CD4-positive, alpha-beta memory T cell (primary cell): ENCODE results near the gene BRINP1. TPM values are rescaled to one million over a fixed set of nuclear protein-coding genes. Genes with fewer than 3 reads are reported as not detected.

Source experiments
- CTCF ChIA-PET: fragments of 350-600 bp; sonication (Branson Sonifier 250); formaldehyde crosslinking; loops from one replicate; lab custom pipeline; 2021; ENCODE audit warnings: inconsistent platforms; ENCODE audit not compliant: partially characterized antibody; lab: Charles Lee
- POLR2A ChIA-PET: fragments of 350-600 bp; sonication (Branson Sonifier 250); formaldehyde crosslinking; loops from one replicate; lab custom pipeline; 2021; ENCODE audit not compliant: partially characterized antibody; lab: Charles Lee
- DNase-seq, 5 donors: peaks; one replicate each; pipeline versions ENCODE4 v3.0.0 to v3.0.0-alpha.2; 2020 to 2022; ENCODE audit warnings: mixed read lengths in 1 of 5
- H3K27ac ChIP-seq: one replicate; pipeline ENCODE4 v1.7.0; 2013; ENCODE audit warnings: low read depth, low read length
- H3K27me3 ChIP-seq: 2 replicates; pipeline ENCODE4 v1.7.0; 2013; ENCODE audit warnings: mild to moderate bottlenecking, low read length, moderate library complexity; ENCODE audit not compliant: insufficient read depth
- H3K36me3 ChIP-seq: 2 replicates; pipeline ENCODE4 v1.7.0; 2013; ENCODE audit warnings: mild to moderate bottlenecking, low read length, moderate library complexity; ENCODE audit not compliant: insufficient read depth
- H3K4me1 ChIP-seq: 2 replicates; pipeline ENCODE4 v1.7.0; 2013; ENCODE audit warnings: mild to moderate bottlenecking, low read length, moderate library complexity; ENCODE audit not compliant: insufficient read depth
- H3K4me3 ChIP-seq, 2 donors: one replicate each; pipeline ENCODE4 v1.7.0; 2013; ENCODE audit warnings: low read length in 2 of 2, mild to moderate bottlenecking in 1 of 2
- H3K9me3 ChIP-seq, 2 donors: one replicate each; pipeline ENCODE4 v1.7.0; 2013; ENCODE audit warnings: low read length in 2 of 2, control low read depth in 1 of 2; ENCODE audit not compliant: control insufficient read depth in 1 of 2
- H3K27ac Mint-ChIP-seq, 7 donors: one replicate each; pipeline ENCODE4 v1.8.0; 2020 to 2021; ENCODE audit warnings: mixed read lengths in 7 of 7, mild to moderate bottlenecking in 6 of 7, inconsistent platforms in 3 of 7, moderate library complexity in 3 of 7
- H3K27me3 Mint-ChIP-seq, 2 donors: one replicate each; pipeline ENCODE4 v1.8.0; 2020 to 2021; ENCODE audit warnings: mixed read lengths in 2 of 2
- H3K36me3 Mint-ChIP-seq, 2 donors: one replicate each; pipeline ENCODE4 v1.8.0; 2020 to 2021; ENCODE audit warnings: mixed read lengths in 2 of 2, inconsistent platforms in 1 of 2, mild to moderate bottlenecking in 1 of 2
- H3K4me1 Mint-ChIP-seq, 4 donors: one replicate each; pipeline ENCODE4 v1.8.0; 2020 to 2021; ENCODE audit warnings: mixed read lengths in 4 of 4, mild to moderate bottlenecking in 1 of 4
- H3K4me3 Mint-ChIP-seq, 8 donors: one replicate each; pipeline ENCODE4 v1.8.0; 2020 to 2021; ENCODE audit warnings: mixed read lengths in 8 of 8, mild to moderate bottlenecking in 7 of 8, moderate library complexity in 6 of 8, inconsistent platforms in 3 of 8
- H3K9me3 Mint-ChIP-seq, 8 donors: one replicate each; pipeline ENCODE4 v1.8.0; 2020 to 2021; ENCODE audit warnings: mixed read lengths in 8 of 8, mild to moderate bottlenecking in 5 of 8, inconsistent platforms in 3 of 8, moderate library complexity in 1 of 8
- intact Hi-C: fragments of 100-400 bp; cut with micrococcal nuclease; formaldehyde crosslinking; loops from one replicate; pipeline ENCODE4 v1.15.1; 2023
- polyA plus RNA-seq, 2 donors: library from polyadenylated mRNA; unstranded; fragments of 300-500 nt; fragmentation: Illumina TruSeq; gene quantifications; one replicate each; pipeline ENCODE4 v1.2.3, GENCODE V29; 2021
- total RNA-seq, 2 experiments: library from RNA; stranded (reverse); gene quantifications; one replicate each; pipeline ENCODE4 v1.2.3, GENCODE V29; 2021

The BRINP1 gene
- total and polyA plus RNA-seq, 4 experiments from 2014 or later = not detected

DNA sequence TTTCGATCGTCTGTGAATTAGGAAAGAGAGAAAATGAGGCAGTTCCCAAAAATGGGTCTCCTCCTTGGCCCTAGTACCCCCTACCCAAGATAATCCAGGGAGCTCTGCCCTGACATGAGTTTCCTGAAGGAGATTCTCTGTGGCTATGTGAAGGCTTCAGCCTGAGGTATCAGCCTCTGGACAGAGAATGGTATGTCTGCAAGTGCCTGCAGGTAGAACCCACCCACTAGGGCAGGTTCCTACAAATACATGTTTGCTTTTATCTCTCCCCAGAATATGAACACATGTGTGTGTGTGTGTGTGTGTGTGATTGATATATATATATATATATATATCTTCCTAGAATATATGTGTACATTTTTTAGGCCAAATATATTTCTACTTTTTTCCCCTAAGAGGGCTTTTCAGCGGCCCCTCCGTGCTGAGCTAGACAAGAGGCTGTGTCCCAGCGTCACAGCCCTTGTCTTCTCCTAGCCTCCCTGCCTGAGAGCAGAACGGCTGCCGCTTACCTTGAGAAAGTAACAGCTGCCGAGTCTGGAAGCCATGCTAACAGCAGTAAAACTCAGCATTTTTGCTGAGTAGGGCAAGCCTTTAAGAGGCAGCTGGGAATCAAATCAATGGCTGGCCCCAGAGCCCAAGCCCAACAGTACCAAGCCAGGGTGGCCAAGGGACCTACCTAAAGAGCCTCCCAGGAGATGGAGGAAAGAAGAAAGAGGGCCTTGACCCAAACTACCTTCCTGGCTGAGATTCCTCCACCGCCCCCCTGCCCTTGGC is 2.1 kb downstream of the BRINP1 start:
- peaks cover 3 to 35% (median 26%) of the 10 kb centered on the region in 8 donors for H3K9me3 Mint-ChIP-seq
- H3K4me1 ChIP-seq = no peaks in the 10 kb centered on the region
- H3K9me3 ChIP-seq = no peaks in the 10 kb centered on the region
- H3K4me3 ChIP-seq = no peak overlapping the region
- CTCF ChIA-PET = no interaction called here
- H3K4me1 Mint-ChIP-seq = peaks cover 0 to 2% (median under 1%) of the 10 kb centered on the region in 4 donors
- POLR2A ChIA-PET = no interaction called here
- no peaks in the 10 kb centered on the region for H3K27me3 ChIP-seq
- no peaks in the 10 kb centered on the region for H3K36me3 ChIP-seq
- no peak for DNase-seq
- H3K27ac Mint-ChIP-seq = no peak overlapping the region
- H3K27ac ChIP-seq = no peak overlapping the region
- H3K27me3 Mint-ChIP-seq = peaks cover 18 to 22% of the 10 kb centered on the region in 2 donors
- H3K4me3 Mint-ChIP-seq = no peak overlapping the region
- intact Hi-C loops = no loop called here
- peaks cover 0 to 4% of the 10 kb centered on the region in 2 donors for H3K36me3 Mint-ChIP-seq

DNA sequence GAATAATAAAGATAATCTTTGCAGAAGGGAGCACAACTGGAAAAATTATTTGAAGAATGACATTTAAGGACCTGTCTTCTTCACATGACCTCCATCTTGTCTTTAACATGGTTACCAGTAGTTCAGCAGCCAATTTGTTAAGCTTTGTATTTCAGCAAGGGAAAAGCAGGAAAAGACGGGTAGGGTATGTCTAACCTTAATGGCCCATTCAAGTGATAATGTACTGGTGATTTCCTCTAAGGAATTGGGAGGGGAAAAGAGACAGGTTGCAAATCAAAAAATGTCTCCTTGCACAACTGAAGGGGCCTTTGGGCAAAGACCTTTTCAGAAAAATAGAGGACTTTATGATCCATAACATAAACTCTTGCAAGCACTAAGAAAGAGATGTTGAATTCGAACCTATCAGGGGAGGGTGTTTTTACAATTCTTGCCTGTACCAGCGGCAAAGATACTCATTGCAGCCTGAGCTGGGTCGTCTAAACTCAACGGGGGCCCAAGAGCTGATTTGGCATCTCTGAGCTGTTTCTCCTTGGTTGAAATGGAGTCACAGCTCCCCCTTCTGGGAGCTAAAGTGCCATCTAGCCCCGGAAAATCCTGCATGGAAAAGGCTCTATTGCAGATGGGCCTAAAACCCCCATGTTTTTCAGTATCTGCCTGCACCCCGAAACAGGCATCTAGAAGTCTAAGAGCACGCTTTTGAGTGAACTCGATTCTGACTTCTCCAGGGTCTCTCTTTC is 3.8 kb downstream of the BRINP1 start:
- intact Hi-C loops = no loop called here
- Mint-ChIP-seq H3K9me3 (peaks cover under 1 to 26% (median 18%) of the 10 kb centered on the region in 8 donors), H3K27ac (no peak overlapping the region), H3K4me1 (peaks cover 0 to 2% (median under 1%) of the 10 kb centered on the region in 4 donors), H3K36me3 (peaks cover 0 to 4% of the 10 kb centered on the region in 2 donors), H3K27me3 (peaks cover 13 to 21% of the 10 kb centered on the region in 2 donors), H3K4me3 (no peak overlapping the region)
- no peak overlapping the region for H3K4me3 ChIP-seq
- no peaks in the 10 kb centered on the region for H3K36me3 ChIP-seq
- ChIA-PET CTCF (no interaction called here), POLR2A (no interaction called here)
- H3K4me1 ChIP-seq = no peaks in the 10 kb centered on the region
- H3K9me3 ChIP-seq = no peaks in the 10 kb centered on the region
- H3K27me3 ChIP-seq = no peaks in the 10 kb centered on the region
- H3K27ac ChIP-seq = no peak overlapping the region
- DNase-seq = no peak

DNA sequence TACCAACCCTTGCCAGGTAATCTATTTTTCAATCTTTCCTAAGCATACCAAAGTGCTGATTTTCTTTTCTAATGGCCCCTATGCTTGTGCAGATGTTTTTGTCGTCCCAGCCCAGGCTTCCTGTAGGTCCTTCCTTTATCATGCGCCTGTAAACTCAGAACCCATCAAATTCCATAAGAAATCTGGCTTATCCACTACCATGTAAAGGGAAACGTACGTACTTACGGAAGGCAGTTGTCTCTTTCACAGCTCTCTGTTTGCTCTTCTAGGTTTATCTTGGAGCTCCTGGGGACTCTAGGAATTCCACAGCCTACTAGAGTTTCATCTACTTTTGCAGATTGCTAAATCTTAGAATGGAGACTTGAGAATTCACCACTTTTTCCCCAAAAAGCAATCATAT is 9.0 kb downstream of the BRINP1 start:
- H3K27me3 Mint-ChIP-seq = no peaks in the 10 kb centered on the region
- no peaks in the 10 kb centered on the region for H3K27me3 ChIP-seq
- CTCF ChIA-PET = no interaction called here
- no peak overlapping the region for H3K4me3 ChIP-seq
- no peak overlapping the region for H3K27ac Mint-ChIP-seq
- H3K36me3 ChIP-seq = no peaks in the 10 kb centered on the region
- no peaks in the 10 kb centered on the region for H3K4me1 ChIP-seq
- POLR2A ChIA-PET = no interaction called here
- H3K27ac ChIP-seq = no peak overlapping the region
- H3K9me3 Mint-ChIP-seq = peaks cover 0 to 13% (median 6%) of the 10 kb centered on the region in 8 donors
- H3K9me3 ChIP-seq = no peaks in the 10 kb centered on the region
- no peaks in the 10 kb centered on the region for H3K36me3 Mint-ChIP-seq
- DNase-seq = no peak
- no peak overlapping the region for H3K4me3 Mint-ChIP-seq
- no peaks in the 10 kb centered on the region for H3K4me1 Mint-ChIP-seq
- intact Hi-C loops = no loop called here

DNA sequence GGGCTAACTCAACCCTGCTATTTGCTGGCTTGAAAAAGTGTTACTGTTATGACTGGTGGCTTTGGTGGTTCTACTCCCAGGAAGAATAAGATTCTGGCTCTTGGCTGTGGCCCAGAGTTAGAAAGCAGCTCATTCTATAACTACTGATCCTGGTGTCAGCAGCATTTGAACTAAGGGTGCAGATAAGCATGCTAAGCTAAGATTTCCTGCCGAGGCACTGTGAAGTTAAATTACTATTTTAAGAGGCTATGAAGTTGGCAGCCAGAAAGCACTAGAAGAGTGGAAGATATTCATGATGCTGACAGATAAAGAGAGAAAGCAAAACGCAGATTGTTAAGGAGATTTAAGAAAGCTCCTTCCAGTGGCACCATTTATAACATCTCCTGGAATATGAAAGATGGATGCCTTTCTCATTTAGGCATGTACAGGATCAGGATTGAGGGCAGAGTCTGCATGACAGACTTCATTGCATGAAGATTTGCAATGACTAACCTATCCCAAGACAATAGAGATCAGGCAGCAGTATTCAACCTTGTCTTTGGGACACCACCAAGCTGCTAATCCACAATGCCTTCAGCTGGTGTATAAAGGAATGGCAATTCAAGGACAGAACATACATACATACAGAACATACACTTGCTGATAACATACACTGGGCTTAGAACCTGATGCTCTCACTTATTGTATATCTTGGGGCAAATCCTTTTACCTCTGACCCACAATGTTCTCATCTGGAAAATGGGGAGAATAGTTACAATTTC is 11.7 kb downstream of the BRINP1 start:
- Mint-ChIP-seq H3K9me3 (peaks cover 0 to 9% (median 2%) of the 10 kb centered on the region in 8 donors), H3K4me3 (no peak overlapping the region), H3K27ac (no peak overlapping the region), H3K27me3 (no peaks in the 10 kb centered on the region), H3K36me3 (no peaks in the 10 kb centered on the region), H3K4me1 (no peaks in the 10 kb centered on the region)
- intact Hi-C loops = no loop called here
- Histone ChIP-seq H3K4me1 (no peaks in the 10 kb centered on the region), H3K4me3 (no peak overlapping the region), H3K27me3 (no peaks in the 10 kb centered on the region), H3K9me3 (no peaks in the 10 kb centered on the region), H3K36me3 (no peaks in the 10 kb centered on the region), H3K27ac (no peak overlapping the region)
- POLR2A ChIA-PET = no interaction called here
- no peak for DNase-seq
- CTCF ChIA-PET = no interaction called here

DNA sequence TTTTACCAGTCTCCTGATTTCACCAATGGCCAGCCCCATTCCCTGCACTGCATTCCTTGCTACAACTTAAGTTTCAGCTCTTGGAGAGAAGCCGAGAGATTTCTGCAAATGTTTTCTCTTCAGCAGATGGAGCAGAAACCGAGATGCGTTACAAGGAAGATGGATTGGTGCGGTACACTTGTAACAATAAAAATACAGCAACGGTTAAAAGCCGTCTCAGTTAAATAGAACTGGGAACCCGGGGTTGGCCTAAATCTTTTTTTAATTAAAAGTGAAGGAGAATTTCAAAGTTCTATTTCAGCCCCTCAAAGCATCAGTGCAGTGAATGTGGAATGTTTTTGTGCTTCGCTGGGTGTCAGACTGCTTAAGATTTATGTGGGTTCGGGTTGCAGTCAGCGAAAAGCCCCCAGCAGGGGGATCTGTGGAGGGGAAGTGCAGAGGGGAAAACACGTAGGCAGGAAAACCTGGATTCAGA is 19.8 kb downstream of the BRINP1 start:
- CTCF ChIA-PET = no interaction called here
- Mint-ChIP-seq H3K36me3 (no peaks in the 10 kb centered on the region), H3K9me3 (peaks cover 0 to 9% (median 0%) of the 10 kb centered on the region in 8 donors), H3K4me1 (no peaks in the 10 kb centered on the region), H3K27ac (no peak overlapping the region), H3K27me3 (no peaks in the 10 kb centered on the region), H3K4me3 (no peak overlapping the region)
- Histone ChIP-seq H3K4me1 (no peaks in the 10 kb centered on the region), H3K27me3 (no peaks in the 10 kb centered on the region), H3K9me3 (no peaks in the 10 kb centered on the region), H3K27ac (no peak overlapping the region), H3K36me3 (no peaks in the 10 kb centered on the region), H3K4me3 (no peak overlapping the region)
- DNase-seq = no peak
- intact Hi-C loops = no loop called here
- POLR2A ChIA-PET = no interaction called here

DNA sequence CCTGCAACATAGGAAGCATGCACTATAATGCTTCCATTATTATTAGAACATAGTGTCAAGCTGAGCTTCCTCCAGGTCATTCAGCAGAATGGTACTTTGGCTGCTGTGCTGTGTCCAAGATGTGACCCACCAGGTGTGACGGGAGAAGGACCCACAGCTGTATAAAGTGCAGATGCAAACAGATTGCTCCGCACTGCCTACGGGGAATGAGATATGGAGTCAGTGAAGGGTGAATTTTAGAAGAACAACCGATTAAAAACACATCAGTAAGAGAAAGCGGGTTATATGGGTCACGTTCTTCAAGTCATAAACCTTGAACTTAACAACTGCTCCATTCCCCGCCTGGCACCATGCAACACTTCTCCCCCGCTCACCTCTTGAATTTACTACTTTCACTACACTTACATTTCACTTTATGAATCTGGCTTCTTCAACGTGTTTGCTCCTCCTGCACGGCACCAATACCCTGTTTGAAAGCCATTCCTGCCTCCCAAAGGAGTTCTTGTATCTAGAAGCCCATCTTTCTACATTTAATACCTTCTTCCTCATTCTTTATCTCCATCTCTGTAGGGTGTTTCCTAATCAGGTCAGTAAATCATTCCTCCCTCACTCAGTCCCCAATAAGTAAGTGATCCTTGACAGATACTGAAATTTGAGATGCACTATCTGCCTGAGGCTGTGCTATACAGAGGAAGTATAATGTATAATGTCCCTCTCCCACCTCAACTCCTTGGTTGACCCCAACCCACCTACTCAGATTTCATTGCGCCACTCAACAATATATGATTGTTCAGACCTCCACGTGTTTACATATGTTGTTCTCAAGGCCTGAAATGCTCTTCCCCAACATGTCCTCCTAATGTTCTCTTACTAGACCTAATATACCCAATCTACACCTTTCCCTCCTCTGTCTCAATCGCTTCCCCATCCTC is 25.9 kb downstream of the BRINP1 start:
- H3K4me1 ChIP-seq = no peaks in the 10 kb centered on the region
- no peak for DNase-seq

More for the DNA sequence above, 25.9 kb downstream of the BRINP1 start:
- intact Hi-C loops = no loop called here
- Mint-ChIP-seq H3K4me3 (no peak overlapping the region), H3K27me3 (no peaks in the 10 kb centered on the region), H3K27ac (no peak overlapping the region), H3K36me3 (no peaks in the 10 kb centered on the region), H3K4me1 (no peaks in the 10 kb centered on the region), H3K9me3 (peaks cover 0 to 11% (median 2%) of the 10 kb centered on the region in 8 donors)
- CTCF ChIA-PET = no interaction called here
- POLR2A ChIA-PET = no interaction called here
- H3K27ac ChIP-seq = no peak overlapping the region
- no peak overlapping the region for H3K4me3 ChIP-seq
- H3K9me3 ChIP-seq = no peaks in the 10 kb centered on the region
- no peaks in the 10 kb centered on the region for H3K27me3 ChIP-seq
- H3K36me3 ChIP-seq = no peaks in the 10 kb centered on the region
